HG02884 (cell line): ENCODE results near the gene USP25.

Experiments
- ATAC-seq: cut with Tn5 transposase; IDR thresholded peaks from one replicate; pipeline ENCODE4 v1.9.1; 2021; ENCODE audit warnings: mild to moderate bottlenecking, moderate library complexity; ENCODE audit not compliant: unreplicated experiment

Gene USP25

GRCh38 chr21:15929536-15929935 lies 199.8 kb downstream of the USP25 start:
- ATAC-seq, result no peak
